Camera-type eye (tissue), 1 donor: Measurements from ENCODE around the gene MS4A4A. TPM values are rescaled to one million over a fixed set of nuclear protein-coding genes. Genes with fewer than 3 reads are reported as not detected.

Source experiments
- total RNA-seq: library from RNA; depleted of rRNA; stranded (reverse); fragments of >200 nt; gene quantifications from one replicate; pipeline ENCODE4 v1.2.3, GENCODE V29; 2014

MS4A4A gene
- total RNA-seq, result 3.6 TPM

DNA sequence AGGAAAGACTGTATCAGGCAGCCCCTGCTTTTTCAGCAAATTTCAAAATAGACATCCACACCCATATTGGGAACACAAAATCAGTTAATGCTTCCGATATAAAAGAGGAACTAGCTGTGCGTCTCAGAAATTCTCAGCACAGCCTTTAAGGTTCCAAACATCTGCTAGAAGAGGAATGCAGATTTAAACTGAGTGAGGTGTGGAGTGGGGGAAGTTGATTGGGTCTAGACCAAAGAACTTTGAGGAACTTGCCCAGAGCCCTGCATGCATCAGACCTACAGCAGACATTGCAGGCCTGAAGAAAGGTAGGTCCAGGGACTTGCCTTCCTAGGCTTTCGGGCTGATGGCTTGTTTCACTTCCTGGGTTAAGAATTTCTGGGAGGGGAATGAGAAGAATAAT, at the start of gene MS4A4A:
TSS of gene MS4A4A (plus strand) at position 255 of the 400 bp plus-strand sequence. CDS start at position 265, 10 bp downstream.

GRCh38 chr11:60242740-60243239, 37.7 kb upstream of the MS4A4A start, which contains the start of gene MS4A4E:
MS4A4E (minus strand) TSS chr11:60243137; CDS start chr11:60230055, 13,082 bp downstream.

GRCh38 chr11:60326955-60327354, 46.5 kb downstream of the MS4A4A start, which contains the start of gene MS4A6E:
MS4A6E (plus strand) TSS chr11:60327255; CDS start chr11:60334896, 7,641 bp downstream.

Other genes with a start within 250 kb of the MS4A4A start
- gene OOSP2, start 240.3 kb upstream of the MS4A4A start, total RNA-seq, result not detected
- 2.3 TPM for gene MS4A3, start 224.0 kb upstream of the MS4A4A start, total RNA-seq
- 1.5 TPM for gene MS4A2, start 192.0 kb upstream of the MS4A4A start, total RNA-seq
- 16.2 TPM for gene MS4A6A, start 97.6 kb upstream of the MS4A4A start, total RNA-seq
- 0.49 TPM for gene MS4A4E, start 37.5 kb upstream of the MS4A4A start, total RNA-seq
- not detected for gene MS4A6E, start 46.6 kb downstream of the MS4A4A start, total RNA-seq
- gene MS4A7, start 97.9 kb downstream of the MS4A4A start, total RNA-seq, result 8.8 TPM
- not detected for gene MS4A14, start 115.8 kb downstream of the MS4A4A start, total RNA-seq
- gene MS4A5, start 148.9 kb downstream of the MS4A4A start, total RNA-seq, result not detected
- 0.93 TPM for gene MS4A1, start 175.2 kb downstream of the MS4A4A start, total RNA-seq
- gene MS4A12, start 212.1 kb downstream of the MS4A4A start, total RNA-seq, result not detected
- not detected for gene MS4A13, start 234.7 kb downstream of the MS4A4A start, total RNA-seq